SHP77 (cell line): ENCODE data around the gene CPB2.

Experiments used
- DNase-seq, 2 experiments: peaks; one replicate each; lab custom pipeline; 2025; lab: John Stamatoyannopoulos, UW

The CPB2 gene, protein sequence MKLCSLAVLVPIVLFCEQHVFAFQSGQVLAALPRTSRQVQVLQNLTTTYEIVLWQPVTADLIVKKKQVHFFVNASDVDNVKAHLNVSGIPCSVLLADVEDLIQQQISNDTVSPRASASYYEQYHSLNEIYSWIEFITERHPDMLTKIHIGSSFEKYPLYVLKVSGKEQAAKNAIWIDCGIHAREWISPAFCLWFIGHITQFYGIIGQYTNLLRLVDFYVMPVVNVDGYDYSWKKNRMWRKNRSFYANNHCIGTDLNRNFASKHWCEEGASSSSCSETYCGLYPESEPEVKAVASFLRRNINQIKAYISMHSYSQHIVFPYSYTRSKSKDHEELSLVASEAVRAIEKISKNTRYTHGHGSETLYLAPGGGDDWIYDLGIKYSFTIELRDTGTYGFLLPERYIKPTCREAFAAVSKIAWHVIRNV

DNA sequence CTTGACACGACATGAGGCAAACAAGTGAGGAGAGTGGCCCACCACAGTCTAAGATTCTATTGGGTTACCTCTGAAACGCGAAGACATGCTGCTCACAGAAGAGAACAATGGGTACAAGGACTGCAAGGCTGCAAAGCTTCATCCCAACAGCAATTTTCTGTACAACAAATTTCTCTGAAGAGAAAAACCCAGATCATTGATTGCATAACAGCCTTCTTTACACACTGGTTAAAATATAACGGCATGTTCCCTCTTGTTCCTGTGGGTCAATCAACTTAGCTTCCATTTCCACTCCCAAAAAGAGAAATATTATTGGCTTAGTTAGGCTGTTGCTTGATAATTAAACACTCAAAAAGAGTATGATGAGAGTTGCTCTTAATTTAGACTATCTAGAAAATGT, at the start of gene CPB2:
TSS of gene CPB2 (minus strand) at position 166 of the 400 bp plus-strand sequence. CDS start at position 142, 24 bp downstream.
- no peak for DNase-seq

DNA sequence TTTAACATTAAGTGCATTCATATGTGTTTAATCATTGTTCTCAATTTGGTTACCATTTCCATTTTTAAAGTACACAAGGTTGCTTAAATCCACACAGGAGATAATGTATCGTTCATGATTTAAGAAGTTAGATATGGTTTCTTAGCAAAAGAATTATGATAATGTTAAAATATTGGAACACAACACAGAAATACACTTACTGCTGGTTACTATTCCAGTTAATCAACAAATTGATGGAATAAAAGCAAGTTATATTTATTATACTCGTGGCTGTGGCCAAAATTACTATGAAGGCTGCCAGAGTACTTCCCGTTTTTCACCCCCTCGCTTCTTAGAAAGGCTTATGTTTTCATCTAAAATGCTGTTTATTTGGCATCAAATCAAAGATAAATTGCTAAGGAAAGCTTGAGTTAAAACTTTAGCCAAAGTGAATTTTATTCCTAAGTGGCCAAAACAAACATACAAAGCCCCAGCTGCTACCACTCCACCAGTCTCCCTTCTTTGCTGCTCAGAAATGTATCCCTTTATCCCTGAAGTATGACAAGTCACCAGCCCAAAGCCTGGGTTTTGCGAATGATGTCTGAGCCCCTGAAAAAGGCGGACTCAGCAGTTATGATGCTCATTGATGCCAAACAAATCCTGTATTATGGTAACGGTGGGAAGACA, 49.4 kb upstream of the CPB2 start:
- DNase-seq: no peak

GRCh38 chr13:46152627-46153328, 47.9 kb upstream of the CPB2 start:
- no peak for DNase-seq

- no peak for DNase-seq
Measured at GRCh38 chr13:46150134-46150693, 45.4 kb upstream of the CPB2 start.

- DNase-seq: no peak
Measured at GRCh38 chr13:46149272-46150133, 44.7 kb upstream of the CPB2 start.

GRCh38 chr13:46146898-46147297, 42.1 kb upstream of the CPB2 start:
- DNase-seq: no peak

- DNase-seq: no peak
Measured at GRCh38 chr13:46145950-46146349, 41.1 kb upstream of the CPB2 start.

GRCh38 chr13:46145135-46145534, 40.3 kb upstream of the CPB2 start:
- DNase-seq: no peak

DNA sequence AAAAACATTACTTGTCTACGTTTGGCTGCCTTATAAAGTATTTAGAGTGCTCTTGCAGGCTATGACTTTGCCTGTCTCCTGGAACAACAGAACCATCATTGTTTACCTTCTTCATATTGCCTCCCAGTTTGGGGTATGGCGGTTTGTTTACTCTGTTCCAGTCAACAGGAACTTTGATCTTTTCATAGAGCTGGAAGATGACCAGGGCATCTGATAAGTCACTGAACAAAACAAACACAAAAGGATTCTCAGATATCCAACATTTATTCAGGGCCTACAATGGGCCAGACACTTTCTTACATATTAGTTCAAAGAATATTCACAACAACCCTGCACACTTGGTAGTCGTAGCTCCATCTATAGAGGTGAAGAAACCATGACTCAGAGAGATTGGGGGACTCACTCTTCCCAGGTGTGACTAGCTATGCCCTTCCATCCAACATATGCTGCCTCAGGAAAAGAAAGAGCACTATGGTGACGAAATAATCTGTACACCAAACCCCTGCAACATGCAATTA, 38.4 kb upstream of the CPB2 start:
- no peak for DNase-seq

- DNase-seq: no peak
Measured at GRCh38 chr13:46142776-46143175, 37.9 kb upstream of the CPB2 start.

GRCh38 chr13:46140044-46140443, 35.2 kb upstream of the CPB2 start:
- no peak for DNase-seq

DNA sequence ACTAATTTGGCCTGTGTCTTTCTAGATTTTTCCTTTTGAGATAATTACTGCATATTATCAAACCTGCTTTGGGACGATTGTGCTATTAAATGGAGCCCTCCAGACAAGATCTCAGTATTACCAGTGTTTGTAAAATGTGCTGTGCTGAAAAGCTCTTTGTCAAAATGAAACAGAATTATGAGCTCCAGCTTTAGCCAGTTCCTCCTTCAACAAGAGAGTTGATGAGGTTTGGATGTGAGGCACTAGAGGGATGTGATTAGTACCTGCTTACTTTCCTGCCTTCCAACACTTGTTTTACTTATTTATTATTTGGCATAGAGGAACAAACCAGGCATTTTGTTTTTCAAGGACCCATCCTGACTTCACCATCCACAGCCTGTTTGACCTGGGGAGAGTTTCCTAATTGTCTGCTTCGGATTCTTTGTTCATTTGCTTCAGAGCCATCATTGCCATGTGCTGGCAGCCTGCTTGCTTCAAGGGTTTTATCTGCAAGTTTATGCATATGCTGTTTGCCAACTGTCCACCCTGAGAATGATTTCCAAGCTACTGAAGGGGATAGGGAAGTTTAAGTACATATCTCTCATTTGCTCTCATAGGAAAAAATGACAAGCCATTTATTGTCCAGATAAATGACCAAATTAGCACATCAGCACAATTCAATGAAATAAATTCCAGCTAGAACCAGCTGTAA, 32.9 kb upstream of the CPB2 start:
- DNase-seq: no peak

GRCh38 chr13:46136688-46137087, 31.9 kb upstream of the CPB2 start:
- DNase-seq: no peak

- no peak for DNase-seq
Measured at GRCh38 chr13:46134961-46135522, 30.2 kb upstream of the CPB2 start.

GRCh38 chr13:46134494-46134893, 29.7 kb upstream of the CPB2 start:
- no peak for DNase-seq

DNA sequence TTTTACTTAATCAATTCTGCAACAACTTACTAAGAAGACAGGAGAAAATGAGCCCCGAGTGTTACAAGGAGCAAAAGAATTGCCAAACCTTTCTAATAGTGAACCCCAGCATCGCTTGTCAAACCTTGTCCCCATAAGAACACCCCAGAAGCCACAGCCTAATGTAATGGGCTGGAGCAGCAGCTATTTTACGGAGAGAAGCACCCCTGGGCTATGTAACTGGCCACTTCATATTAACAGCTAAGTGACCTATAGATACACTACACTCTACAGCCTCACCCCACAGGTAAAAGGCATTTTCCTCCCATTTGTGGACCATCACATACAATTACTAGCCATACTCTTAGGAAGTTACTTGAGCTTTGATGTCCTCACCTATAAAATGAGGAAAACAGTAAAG, 27.3 kb upstream of the CPB2 start:
- DNase-seq: no peak

DNA sequence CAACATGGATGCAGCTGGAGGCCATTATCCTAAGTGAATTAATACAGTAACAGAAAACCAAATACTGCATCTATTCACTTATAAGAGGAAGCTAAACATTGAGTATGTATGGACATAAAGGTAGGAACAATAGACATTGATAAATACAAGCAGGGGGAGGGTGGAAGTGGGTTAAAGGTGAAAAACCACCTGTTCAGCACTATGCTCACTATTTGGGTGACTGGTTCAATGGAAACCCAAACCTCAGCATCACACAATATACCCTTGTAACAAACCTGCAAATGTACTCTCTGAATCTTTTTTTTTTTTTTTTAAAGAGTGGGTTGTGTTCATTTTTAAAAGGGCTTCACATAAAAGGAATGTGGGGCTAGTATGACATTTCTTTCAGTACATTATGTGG, 26.9 kb upstream of the CPB2 start:
- DNase-seq: no peak

- no peak for DNase-seq
Measured at GRCh38 chr13:46129955-46130618, 25.3 kb upstream of the CPB2 start.

GRCh38 chr13:46129124-46129523, 24.3 kb upstream of the CPB2 start:
- no peak for DNase-seq
